ENCODE measurements around the gene PDXK.

The PDXK gene

GRCh38 chr21:43761886-43762285 lies 43.0 kb downstream of the PDXK start:
- in situ Hi-C loops (cut with MboI; ENCODE audit: low sequenced_read_pairs): no loop called here

- in situ Hi-C loops (cut with MboI; ENCODE audit: low sequenced_read_pairs): no loop called here
These were observed 43.6 kb downstream of the PDXK start for GRCh38 chr21:43762303-43763128.

DNA sequence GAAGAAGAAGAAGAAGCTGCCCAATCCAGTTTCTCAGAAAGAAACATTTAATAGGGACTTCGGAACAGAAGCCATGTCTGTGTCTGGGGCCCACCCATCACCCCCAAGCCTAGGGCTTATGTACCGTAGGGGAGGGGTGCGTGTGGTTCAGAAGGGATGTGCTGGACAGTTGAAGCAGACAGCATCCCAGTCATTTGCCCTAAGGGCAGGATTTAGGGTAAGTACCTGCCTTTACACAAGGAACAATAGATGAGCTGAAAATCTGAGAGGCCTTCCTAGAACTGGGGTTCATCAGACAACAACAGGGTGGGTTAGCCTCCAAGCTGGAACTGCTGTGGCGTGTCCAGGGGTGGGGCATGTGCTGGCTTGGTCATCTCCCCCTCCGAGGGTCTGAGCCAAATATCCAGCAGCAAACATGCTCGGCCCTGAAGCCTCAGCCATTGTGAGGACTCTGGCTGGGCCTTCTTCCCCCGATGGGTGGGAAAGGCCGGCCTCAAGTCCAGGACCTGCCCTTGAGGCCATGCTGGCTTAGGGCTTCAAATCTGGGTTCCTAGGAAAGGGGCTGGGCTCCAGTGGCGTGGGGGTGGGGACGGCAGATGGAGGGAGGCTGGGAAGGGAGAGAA lies 45.1 kb downstream of the PDXK start:
- in situ Hi-C loops (cut with MboI; ENCODE audit: low sequenced_read_pairs): no loop called here

DNA sequence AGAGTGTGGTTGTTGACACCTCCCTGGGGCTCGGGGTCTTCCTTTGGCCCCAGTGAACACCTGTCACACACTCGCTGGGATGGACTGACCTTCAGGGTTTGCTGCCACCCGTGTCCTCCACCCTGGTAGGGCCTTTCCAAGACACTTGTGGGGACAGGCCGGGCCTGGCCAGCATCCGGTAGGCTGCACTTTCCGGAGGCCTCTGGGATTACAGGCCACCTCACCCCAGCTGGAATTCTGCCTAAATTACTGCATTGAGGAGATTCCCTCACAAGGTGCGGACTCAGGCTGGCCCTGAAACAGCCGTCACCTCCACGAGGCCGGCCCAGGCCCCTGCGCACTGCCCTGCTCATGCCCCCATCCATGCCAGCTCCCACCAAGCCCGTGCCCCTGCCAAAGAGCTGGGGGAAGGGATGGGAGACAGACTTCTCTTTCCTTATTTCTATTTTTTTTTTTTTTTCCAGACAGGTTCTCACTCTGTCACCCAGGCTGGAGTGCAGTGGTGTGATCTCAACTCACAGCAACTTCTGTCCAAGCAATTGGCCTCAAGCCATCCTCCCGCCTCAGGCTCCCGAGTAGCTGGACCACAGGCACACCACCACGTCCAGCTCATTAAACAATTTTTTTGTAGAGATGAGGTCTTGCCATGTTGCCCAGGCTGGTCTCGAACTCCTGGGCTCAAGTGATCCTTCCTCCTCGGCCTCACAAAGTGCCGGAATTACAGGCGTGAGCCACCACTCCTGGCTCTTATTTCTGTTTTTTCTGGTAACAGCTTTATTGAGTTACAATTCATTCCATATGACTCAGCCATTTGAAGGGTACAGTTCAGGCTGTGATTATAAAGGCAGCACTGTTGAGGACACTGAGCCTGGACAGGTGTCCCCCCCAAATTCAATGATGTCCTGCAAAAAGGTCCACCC lies 45.9 kb downstream of the PDXK start:
- in situ Hi-C loops (cut with MboI; ENCODE audit: low sequenced_read_pairs): no loop called here

DNA sequence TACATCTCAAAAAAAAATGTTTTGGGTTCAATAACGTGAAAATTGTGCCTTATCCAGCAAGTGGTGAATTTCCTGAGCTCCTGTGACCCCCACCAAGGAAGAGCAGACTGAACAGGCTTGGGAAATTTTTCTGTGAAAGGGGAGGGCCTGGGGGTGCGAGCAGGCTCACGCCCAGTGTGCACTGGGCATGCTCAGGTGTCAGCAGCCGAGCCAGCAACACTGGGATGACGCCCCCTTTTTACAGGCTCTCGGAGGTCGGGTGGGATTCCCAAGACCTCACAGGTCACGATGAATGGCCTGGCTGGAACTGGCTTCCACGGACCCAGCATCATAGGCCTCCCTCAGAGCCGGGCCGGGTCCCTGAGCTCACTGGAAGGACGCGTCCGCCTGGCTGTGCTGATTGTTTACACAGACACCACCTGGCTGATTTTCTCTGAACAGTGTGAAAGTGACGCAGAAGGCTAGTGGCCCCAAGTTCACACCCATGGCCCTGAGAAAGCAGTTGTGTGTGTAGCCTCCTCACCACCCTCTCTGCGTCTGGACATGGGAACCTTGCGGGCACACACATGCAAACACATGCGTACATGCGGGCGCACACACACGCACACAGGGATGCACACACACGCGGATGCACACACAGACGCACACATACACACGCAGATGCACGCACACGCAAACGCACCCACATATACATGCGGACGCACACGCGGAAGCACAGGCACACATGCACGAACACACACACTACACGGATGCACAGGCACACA lies 48.0 kb downstream of the PDXK start:
- in situ Hi-C loops (cut with MboI; ENCODE audit: low sequenced_read_pairs): no loop called here

- in situ Hi-C loops (cut with MboI; ENCODE audit: low sequenced_read_pairs): no loop called here
These were observed 48.6 kb downstream of the PDXK start for GRCh38 chr21:43767498-43767983.

GRCh38 chr21:43767984-43768867 lies 49.3 kb downstream of the PDXK start:
- in situ Hi-C loops (cut with MboI; ENCODE audit: low sequenced_read_pairs): no loop called here

DNA sequence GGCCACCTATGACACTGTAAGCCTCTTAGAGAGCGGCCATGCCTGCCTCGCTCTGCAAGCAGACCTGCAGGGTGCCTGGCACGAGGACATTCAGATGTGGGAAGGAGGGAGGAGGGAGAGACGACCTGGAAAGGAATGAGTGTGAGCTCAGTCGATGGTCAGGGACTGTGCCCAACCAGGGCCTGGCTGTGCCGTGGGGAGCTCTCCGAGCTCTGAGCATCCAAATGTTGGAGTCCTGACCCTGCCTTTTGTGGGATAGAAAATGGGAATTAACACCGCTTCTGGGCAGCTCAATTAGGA lies 49.9 kb downstream of the PDXK start:
- in situ Hi-C loops (cut with MboI; ENCODE audit: low sequenced_read_pairs): no loop called here

- in situ Hi-C loops (cut with MboI; ENCODE audit: low sequenced_read_pairs): no loop called here
These were observed 50.5 kb downstream of the PDXK start for GRCh38 chr21:43769325-43769958.

- in situ Hi-C loops (cut with MboI; ENCODE audit: low sequenced_read_pairs): no loop called here
These were observed 51.2 kb downstream of the PDXK start for GRCh38 chr21:43770066-43770655.

- in situ Hi-C loops (cut with MboI; ENCODE audit: low sequenced_read_pairs): no loop called here
These were observed 52.3 kb downstream of the PDXK start for GRCh38 chr21:43771199-43771675.

GRCh38 chr21:43771698-43772424 lies 52.9 kb downstream of the PDXK start:
- in situ Hi-C loops (cut with MboI; ENCODE audit: low sequenced_read_pairs): no loop called here

- in situ Hi-C loops (cut with MboI; ENCODE audit: low sequenced_read_pairs): no loop called here
These were observed 53.5 kb downstream of the PDXK start for GRCh38 chr21:43772425-43772821.

DNA sequence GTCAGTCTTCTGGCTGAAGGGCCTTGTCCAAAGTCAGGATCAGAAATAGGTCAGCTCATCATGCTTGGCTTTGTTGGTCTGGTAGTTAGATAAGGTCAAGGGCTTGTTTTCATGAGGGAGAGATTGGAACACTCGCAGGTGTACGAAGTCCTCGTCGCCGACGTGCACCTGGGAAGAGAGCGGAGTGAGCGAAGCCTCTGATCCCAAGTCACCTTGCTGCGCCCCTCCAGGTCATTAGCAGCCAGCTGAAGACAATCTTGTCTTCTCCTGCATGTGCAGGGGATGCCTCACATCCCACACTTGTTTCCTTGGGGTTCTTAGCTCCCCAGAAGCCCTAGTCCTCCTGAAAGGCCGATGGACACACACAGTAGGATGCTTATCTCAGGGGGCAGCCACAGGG lies 55.2 kb downstream of the PDXK start:
- in situ Hi-C loops (cut with MboI; ENCODE audit: low sequenced_read_pairs): no loop called here

- in situ Hi-C loops (cut with MboI; ENCODE audit: low sequenced_read_pairs): no loop called here
These were observed 56.3 kb downstream of the PDXK start for GRCh38 chr21:43775190-43775589.

GRCh38 chr21:43775795-43776430 lies 57.0 kb downstream of the PDXK start, which contains the start of gene CSTB:
Gene CSTB (minus strand): TSS chr21:43776308. CDS start chr21:43776269, 39 bp downstream.
- in situ Hi-C loops (cut with MboI; ENCODE audit: low sequenced_read_pairs): no loop called here

GRCh38 chr21:43777953-43778352 lies 59.0 kb downstream of the PDXK start:
- in situ Hi-C loops (cut with MboI; ENCODE audit: low sequenced_read_pairs): no loop called here

Data from HL-60/S4 (cell line).